HG02759 (cell line): ENCODE data around the gene EHMT1.

Experiments used
- ATAC-seq: cut with Tn5 transposase; IDR thresholded peaks from one replicate; pipeline ENCODE4 v1.9.1; 2021; ENCODE audit warnings: mild to moderate bottlenecking, moderate library complexity; ENCODE audit not compliant: unreplicated experiment

EHMT1 gene

GRCh38 chr9:137817236-137818200 lies 198.7 kb downstream of the EHMT1 start:
- no peak for ATAC-seq

GRCh38 chr9:137818286-137818685 lies 199.5 kb downstream of the EHMT1 start:
- no peak for ATAC-seq

GRCh38 chr9:137820161-137820855 lies 201.5 kb downstream of the EHMT1 start:
- ATAC-seq = no peak

GRCh38 chr9:137823986-137824771 lies 205.4 kb downstream of the EHMT1 start:
- no peak for ATAC-seq

GRCh38 chr9:137825324-137825989 lies 206.7 kb downstream of the EHMT1 start:
- ATAC-seq = peak; percentile 59

- no peak for ATAC-seq
Observed at GRCh38 chr9:137827908-137828526, 209.2 kb downstream of the EHMT1 start.

GRCh38 chr9:137828527-137829259 lies 209.9 kb downstream of the EHMT1 start:
- ATAC-seq = no peak

GRCh38 chr9:137829260-137829996 lies 210.6 kb downstream of the EHMT1 start:
- no peak for ATAC-seq

GRCh38 chr9:137832191-137832700 lies 213.4 kb downstream of the EHMT1 start:
- no peak for ATAC-seq

- no peak for ATAC-seq
Observed at GRCh38 chr9:137832830-137833590, 214.2 kb downstream of the EHMT1 start.

GRCh38 chr9:137833721-137834613 lies 215.2 kb downstream of the EHMT1 start:
- ATAC-seq = no peak

- no peak for ATAC-seq
Observed at GRCh38 chr9:137834846-137835546, 216.2 kb downstream of the EHMT1 start.

- no peak for ATAC-seq
Observed at GRCh38 chr9:137836151-137836830, 217.5 kb downstream of the EHMT1 start.

GRCh38 chr9:137836831-137837241 lies 218.0 kb downstream of the EHMT1 start:
- no peak for ATAC-seq

GRCh38 chr9:137837345-137838278 lies 218.8 kb downstream of the EHMT1 start:
- ATAC-seq = no peak
